GM12878 (cell line): ENCODE results near the gene TBC1D1. TPM values are rescaled to one million over a fixed set of nuclear protein-coding genes. Genes with fewer than 3 reads are reported as not detected.

ENCODE experiments used
- ATAC-seq: fragments of 200-7000 bp; cut with Tn5 transposase; 3 replicates; pipeline ENCODE4 v1.9.1; 2020; ENCODE audit warnings: mild to moderate bottlenecking, moderate library complexity
- BruUV-seq: library from RNA; stranded (reverse); fragments of 400-500 nt; replicated peaks from 2 replicates; lab custom pipeline; 2021; lab: Mats Ljungman, UMichigan
- CTCF ChIA-PET: fragments of 300-600 bp; sonication (Branson Sonifier 250); formaldehyde crosslinking; extraction: SDS; loops from one replicate; lab custom pipeline; 2021; ENCODE audit warnings: inconsistent platforms; lab: Yijun Ruan, JAX
- POLR2A ChIA-PET: fragments of 350-600 bp; formaldehyde crosslinking; extraction: SDS; loops from one replicate; lab custom pipeline; 2021; ENCODE audit warnings: inconsistent platforms; lab: Charles Lee
- RAD21 ChIA-PET: fragments of 300-600 bp; sonication (Branson Sonifier 250); formaldehyde crosslinking; loops from one replicate; lab custom pipeline; 2023; ENCODE audit warnings: antibody characterized with exemption; ENCODE audit not compliant: unreplicated experiment; lab: Charles Lee
- SMC1A ChIA-PET: fragments of 300-600 bp; sonication (Branson Sonifier 250); formaldehyde crosslinking; loops from one replicate; lab custom pipeline; 2023; ENCODE audit not compliant: unreplicated experiment, uncharacterized antibody; lab: Charles Lee
- DNase-seq: peaks from one replicate; pipeline ENCODE4 v3.0.0-alpha.2; 2011; ENCODE audit warnings: low read depth, low spot score
- FAIRE-seq: peaks from 3 replicates; lab custom pipeline; 2011; peaks lifted over from hg19 to GRCh38; lab: Jason Lieb, UNC
- H2AFZ ChIP-seq: 2 replicates; pipeline ENCODE4 v1.6.0; 2011; ENCODE audit warnings: low read depth, low read length, control low read depth; ENCODE audit not compliant: control insufficient read depth
- H3K27ac ChIP-seq: 2 replicates; pipeline ENCODE4 v1.5.1; 2011; ENCODE audit warnings: control low read depth; ENCODE audit not compliant: control insufficient read depth, insufficient read depth
- H3K27me3 ChIP-seq, 2 experiments: replicated peaks in 1 of 2; 2 replicates each; pipeline versions ENCODE4 v1.6.0 to v1.6.1; 2011; ENCODE audit warnings: low read length in 1 of 2; ENCODE audit not compliant: control insufficient read depth in 2 of 2, insufficient read depth in 2 of 2
- H3K36me3 ChIP-seq, 2 experiments: 2 replicates each; pipeline ENCODE4 v1.5.1; 2011; ENCODE audit warnings: low read length in 1 of 2; ENCODE audit not compliant: control insufficient read depth in 2 of 2, insufficient read depth in 2 of 2
- H3K4me1 ChIP-seq: 2 replicates; pipeline ENCODE4 v1.6.1; 2011; ENCODE audit warnings: mild to moderate bottlenecking, low read length, moderate library complexity, mixed read lengths; ENCODE audit not compliant: control insufficient read depth, insufficient read depth
- H3K4me2 ChIP-seq: 2 replicates; pipeline ENCODE4 v1.6.0; 2011; ENCODE audit warnings: control low read depth; ENCODE audit not compliant: control insufficient read depth, insufficient read depth
- H3K4me3 ChIP-seq: fragments of 200-600 bp; sonication (generic); 2 replicates; pipeline ENCODE4 v1.5.1; 2016
- H3K79me2 ChIP-seq: 2 replicates; pipeline ENCODE4 v1.6.0; 2011; ENCODE audit warnings: low read length; ENCODE audit not compliant: control insufficient read depth, insufficient read depth
- H3K9ac ChIP-seq: 2 replicates; pipeline ENCODE4 v1.8.0; 2011; ENCODE audit warnings: low read length, control low read depth, mixed read lengths; ENCODE audit not compliant: control insufficient read depth, insufficient read depth
- H3K9me3 ChIP-seq: replicated peaks from 3 replicates; pipeline ENCODE4 v1.5.1; 2011; ENCODE audit warnings: mild to moderate bottlenecking, low read length; ENCODE audit not compliant: control insufficient read depth, insufficient read depth
- H4K20me1 ChIP-seq: 2 replicates; pipeline ENCODE4 v1.6.0; 2011; ENCODE audit not compliant: control insufficient read depth, insufficient read depth
- BHLHE40 ChIP-seq, 2 experiments: fragments of 450-650 bp in 1 of 2; IDR thresholded peaks; 2 replicates each; pipeline ENCODE4 v1.6.1; 2011 to 2017; ENCODE audit warnings: low read depth in 2 of 2, borderline replicate concordance in 1 of 2, improper control_type of control experiment in 1 of 2, low read length in 1 of 2, mild to moderate bottlenecking in 1 of 2
- BRCA1 ChIP-seq: IDR thresholded peaks from 2 replicates; pipeline ENCODE4 v1.6.1; 2011; ENCODE audit warnings: low read depth, low read length, improper control_type of control experiment
- CBX5 ChIP-seq: sonication (generic); IDR thresholded peaks from 2 replicates; pipeline ENCODE4 v1.6.1; 2016; ENCODE audit warnings: low read depth, moderate library complexity, mild to moderate bottlenecking, inconsistent platforms
- CREM ChIP-seq: IDR thresholded peaks from 2 replicates; pipeline ENCODE4 v1.6.1; 2014; ENCODE audit warnings: antibody characterized with exemption, low read depth
- DPF2 ChIP-seq: fragments of 450-650 bp; IDR thresholded peaks from 2 replicates; pipeline ENCODE4 v1.6.1; 2017; ENCODE audit warnings: mild to moderate bottlenecking
- EED ChIP-seq: sonication (generic); IDR thresholded peaks from 2 replicates; pipeline ENCODE4 v1.6.1; 2016; ENCODE audit warnings: antibody characterized with exemption, low read depth
- FOS ChIP-seq: IDR thresholded peaks from 3 replicates; pipeline ENCODE4 v1.6.1; 2011; ENCODE audit warnings: borderline replicate concordance; ENCODE audit not compliant: insufficient read length; ENCODE audit errors: extremely low read depth
- JUNB ChIP-seq: IDR thresholded peaks from 2 replicates; pipeline ENCODE4 v1.6.1; 2016; ENCODE audit warnings: antibody characterized with exemption, mild to moderate bottlenecking
- NBN ChIP-seq: fragments of 450-650 bp; IDR thresholded peaks from 2 replicates; pipeline ENCODE4 v1.6.1; 2016
- NR2F1 ChIP-seq: fragments of 450-650 bp; conservative IDR thresholded peaks from 2 replicates; pipeline ENCODE4 v1.6.1; 2017; ENCODE audit warnings: mild to moderate bottlenecking
- POU2F2 ChIP-seq: IDR thresholded peaks from 3 replicates; pipeline ENCODE4 v1.6.1; 2011; ENCODE audit warnings: low read depth, mild to moderate bottlenecking, low read length, borderline replicate concordance
- SMARCA5 ChIP-seq: fragments of 450-650 bp; IDR thresholded peaks from 2 replicates; pipeline ENCODE4 v1.6.1; 2017; ENCODE audit warnings: mild to moderate bottlenecking
- SMC3 ChIP-seq: IDR thresholded peaks from 2 replicates; pipeline ENCODE4 v1.6.1; 2011; ENCODE audit warnings: low read length, improper control_type of control experiment, borderline replicate concordance
- ZNF207 ChIP-seq: fragments of 450-650 bp; IDR thresholded peaks from 2 replicates; pipeline ENCODE4 v1.6.1; 2014; ENCODE audit warnings: antibody characterized with exemption, mild to moderate bottlenecking, borderline replicate concordance
- ZNF384 ChIP-seq: IDR thresholded peaks from 2 replicates; pipeline ENCODE4 v1.6.1; 2012; ENCODE audit warnings: low read depth, mild to moderate bottlenecking, low read length, improper control_type of control experiment, borderline replicate concordance
- WGBS: methylation state at CpG from one replicate; pipeline ENCODE4 v1.1.6; 2016; ENCODE audit warnings: low lambda C conversion rate; ENCODE audit not compliant: insufficient replicate concordance, insufficient coverage; ENCODE audit errors: missing lambda C conversion rate; 5-methylcytosine and 5-hydroxymethylcytosine counted together
- in situ Hi-C: fragments of 300-500 bp; cut with MboI; formaldehyde crosslinking; loops from 9 replicates; pipeline ENCODE4 v1.14.3; 2018; ENCODE audit warnings: mixed read lengths
- intact Hi-C: fragments of 100-400 bp; cut with micrococcal nuclease; formaldehyde crosslinking; loops from one replicate; pipeline ENCODE4 v1.14.2; 2022; ENCODE audit not compliant: unreplicated experiment
- polyA plus RNA-seq, 11 experiments: library from polyadenylated mRNA; depleted of rRNA in 4 of 11; unstranded in 6 of 11; stranded (reverse) in 5 of 11; fragments of >200 nt; fragmentation: Nextera tagmentation in 4 of 11; fragmentation: Illumina TruSeq in 1 of 11; extraction: Ambion mirVana in 4 of 11; extraction: Trizol in 1 of 11; gene quantifications; 1 replicate in 1 of 11; 2 replicates in 10 of 11; pipeline versions ENCODE4 v1.2.1 to v1.2.3, GENCODE V29; 2011 to 2016; ENCODE audit warnings: inconsistent platforms in 2 of 11, missing spikeins in 2 of 11, low read depth in 1 of 11
- total RNA-seq, 4 experiments: library from RNA; depleted of rRNA in 3 of 4; stranded (reverse); fragments of >200 nt in 3 of 4; fragmentation: Illumina TruSeq in 1 of 4; extraction: Trizol in 1 of 4; gene quantifications; 2 replicates each; pipeline versions ENCODE4 v1.2.1 to v1.2.3, GENCODE V29; 2013 to 2021
- TF ChIP-seq, protein P1 (sequence below): fragments of 450-650 bp; conservative IDR thresholded peaks from 2 replicates; pipeline ENCODE4 v1.6.1; 2017; ENCODE audit warnings: mild to moderate bottlenecking, moderate library complexity
- TF ChIP-seq, protein P2 (sequence below): IDR thresholded peaks from 2 replicates; pipeline ENCODE4 v1.6.1; 2012; ENCODE audit warnings: low read depth, low read length, improper control_type of control experiment
- TF ChIP-seq, protein P3 (sequence below): fragments of 450-650 bp; IDR thresholded peaks from 2 replicates; pipeline ENCODE4 v1.6.1; 2016; ENCODE audit warnings: mild to moderate bottlenecking, moderate library complexity, borderline replicate concordance

The TBC1D1 gene
- total and polyA plus RNA-seq, 10 of the 15 experiments (the other 5 are each of a cell fraction or from before 2014, with no cell fraction given), result 5.3 to 102 (median 57.8) TPM

DNA sequence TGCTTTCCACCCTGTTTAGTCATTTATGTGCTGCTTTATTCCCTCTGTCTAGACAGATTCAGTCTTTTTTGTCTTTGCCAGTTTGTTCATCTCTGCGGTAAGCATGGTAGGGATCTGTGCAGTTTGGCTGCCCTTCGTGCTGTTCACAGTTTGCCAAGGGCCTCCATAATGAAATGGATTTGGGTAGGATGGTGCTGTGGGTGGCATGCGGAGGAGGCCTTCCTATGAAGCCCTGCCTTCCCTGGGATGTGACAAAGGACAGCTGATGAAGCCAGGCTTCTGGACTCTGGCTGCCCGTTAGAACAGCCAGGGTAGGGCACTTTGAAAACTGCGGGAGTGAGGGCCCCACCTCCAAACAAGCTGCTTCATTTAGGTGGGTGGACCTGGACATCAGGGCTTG, 116.8 kb downstream of the TBC1D1 start (continued):
- TF ChIP-seq NR2F1, result no peak
- no peak for TF ChIP-seq SMC3
- TF ChIP-seq DPF2, result no peak

DNA sequence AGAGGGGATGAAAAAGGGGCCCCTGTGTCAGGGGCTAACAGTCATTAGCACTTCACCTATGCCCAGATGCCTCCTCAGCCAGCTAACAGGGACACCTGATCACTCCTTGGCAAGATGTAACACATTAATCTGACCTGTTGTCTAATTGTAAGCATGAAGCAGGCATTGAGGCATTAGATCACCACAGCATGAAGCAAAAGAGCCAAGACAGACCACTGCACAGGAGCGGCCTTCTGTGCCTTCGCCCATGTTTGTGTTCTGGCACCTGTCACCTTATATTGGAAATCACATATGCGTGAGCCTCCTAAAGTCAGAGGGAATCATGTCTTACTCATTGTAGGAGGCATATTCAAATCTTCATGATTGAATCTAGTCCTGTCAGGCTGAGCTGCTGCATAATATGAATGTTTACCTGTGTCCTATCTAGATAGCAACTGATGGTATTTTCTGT, 117.7 kb downstream of the TBC1D1 start:
- ATAC-seq, result no peak; the same call in 2 of the 3 replicates
- Histone ChIP-seq H3K9ac (no peak overlapping the region), H3K4me2 (no peak overlapping the region), H3K79me2 (no peaks in the 10 kb centered on the region; the same call in none of the 2 replicates), H3K36me3 (0 out of 4 replicates have a peak, but pooled peaks cover 0 to 3% of the 10 kb centered on the region in 2 experiments), H3K9me3 (no peaks in the 10 kb centered on the region), H3K27me3 (no peaks in the 10 kb centered on the region), H4K20me1 (no peaks in the 10 kb centered on the region), H3K4me1 (no peaks in the 10 kb centered on the region; the same call in 1 of the 2 replicates), H3K4me3 (no peak overlapping the region), H3K27ac (no peak overlapping the region), H2AFZ (no peak overlapping the region)
- SMC1A ChIA-PET, result interaction anchor here (0.6 to 1.2 kb wide), 3 partner anchors 22 to 295 kb away, joined by 3 to 4 read pairs (median 4); no protein-coding TSS in a partner anchor
- in situ Hi-C loops, result no loop called here
- BruUV-seq, result no TSS peak
- POLR2A ChIA-PET, result interaction anchor here (1.1 kb wide), 1 partner anchor 18 kb away, joined by 4 read pairs; no protein-coding TSS in a partner anchor
- 74% methylated on average over 3 of the region's 3 CpGs for whole genome bisulfite sequencing
- CTCF ChIA-PET, result interaction anchor here (1.2 kb wide), 1 partner anchor 204 kb away, joined by 3 read pairs; no protein-coding TSS in a partner anchor
- RAD21 ChIA-PET, result no interaction called here
- no peak for FAIRE-seq
- intact Hi-C loops, result no loop called here
- DNase-seq, result no peak
- TF ChIP-seq, protein P1, sequence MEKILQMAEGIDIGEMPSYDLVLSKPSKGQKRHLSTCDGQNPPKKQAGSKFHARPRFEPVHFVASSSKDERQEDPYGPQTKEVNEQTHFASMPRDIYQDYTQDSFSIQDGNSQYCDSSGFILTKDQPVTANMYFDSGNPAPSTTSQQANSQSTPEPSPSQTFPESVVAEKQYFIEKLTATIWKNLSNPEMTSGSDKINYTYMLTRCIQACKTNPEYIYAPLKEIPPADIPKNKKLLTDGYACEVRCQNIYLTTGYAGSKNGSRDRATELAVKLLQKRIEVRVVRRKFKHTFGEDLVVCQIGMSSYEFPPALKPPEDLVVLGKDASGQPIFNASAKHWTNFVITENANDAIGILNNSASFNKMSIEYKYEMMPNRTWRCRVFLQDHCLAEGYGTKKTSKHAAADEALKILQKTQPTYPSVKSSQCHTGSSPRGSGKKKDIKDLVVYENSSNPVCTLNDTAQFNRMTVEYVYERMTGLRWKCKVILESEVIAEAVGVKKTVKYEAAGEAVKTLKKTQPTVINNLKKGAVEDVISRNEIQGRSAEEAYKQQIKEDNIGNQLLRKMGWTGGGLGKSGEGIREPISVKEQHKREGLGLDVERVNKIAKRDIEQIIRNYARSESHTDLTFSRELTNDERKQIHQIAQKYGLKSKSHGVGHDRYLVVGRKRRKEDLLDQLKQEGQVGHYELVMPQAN, result no peak
- TF ChIP-seq CREM (no peak), EED (no peak), SMC3 (no peak), POU2F2 (no peak), BRCA1 (no peak), ZNF207 (no peak), SMARCA5 (no peak), ZNF384 (no peak), NBN (no peak), BHLHE40 (IDR thresholded peaks at IDR 0.05; ENCODE audit: borderline replicate concordance in 1 of 2, low read depth in 2 of 2, low read length in 1 of 2) (no peak), JUNB (no peak), CBX5 (no peak), FOS (no peak)
- TF ChIP-seq, protein P2, sequence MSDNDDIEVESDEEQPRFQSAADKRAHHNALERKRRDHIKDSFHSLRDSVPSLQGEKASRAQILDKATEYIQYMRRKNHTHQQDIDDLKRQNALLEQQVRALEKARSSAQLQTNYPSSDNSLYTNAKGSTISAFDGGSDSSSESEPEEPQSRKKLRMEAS, result no peak
- TF ChIP-seq, protein P3, sequence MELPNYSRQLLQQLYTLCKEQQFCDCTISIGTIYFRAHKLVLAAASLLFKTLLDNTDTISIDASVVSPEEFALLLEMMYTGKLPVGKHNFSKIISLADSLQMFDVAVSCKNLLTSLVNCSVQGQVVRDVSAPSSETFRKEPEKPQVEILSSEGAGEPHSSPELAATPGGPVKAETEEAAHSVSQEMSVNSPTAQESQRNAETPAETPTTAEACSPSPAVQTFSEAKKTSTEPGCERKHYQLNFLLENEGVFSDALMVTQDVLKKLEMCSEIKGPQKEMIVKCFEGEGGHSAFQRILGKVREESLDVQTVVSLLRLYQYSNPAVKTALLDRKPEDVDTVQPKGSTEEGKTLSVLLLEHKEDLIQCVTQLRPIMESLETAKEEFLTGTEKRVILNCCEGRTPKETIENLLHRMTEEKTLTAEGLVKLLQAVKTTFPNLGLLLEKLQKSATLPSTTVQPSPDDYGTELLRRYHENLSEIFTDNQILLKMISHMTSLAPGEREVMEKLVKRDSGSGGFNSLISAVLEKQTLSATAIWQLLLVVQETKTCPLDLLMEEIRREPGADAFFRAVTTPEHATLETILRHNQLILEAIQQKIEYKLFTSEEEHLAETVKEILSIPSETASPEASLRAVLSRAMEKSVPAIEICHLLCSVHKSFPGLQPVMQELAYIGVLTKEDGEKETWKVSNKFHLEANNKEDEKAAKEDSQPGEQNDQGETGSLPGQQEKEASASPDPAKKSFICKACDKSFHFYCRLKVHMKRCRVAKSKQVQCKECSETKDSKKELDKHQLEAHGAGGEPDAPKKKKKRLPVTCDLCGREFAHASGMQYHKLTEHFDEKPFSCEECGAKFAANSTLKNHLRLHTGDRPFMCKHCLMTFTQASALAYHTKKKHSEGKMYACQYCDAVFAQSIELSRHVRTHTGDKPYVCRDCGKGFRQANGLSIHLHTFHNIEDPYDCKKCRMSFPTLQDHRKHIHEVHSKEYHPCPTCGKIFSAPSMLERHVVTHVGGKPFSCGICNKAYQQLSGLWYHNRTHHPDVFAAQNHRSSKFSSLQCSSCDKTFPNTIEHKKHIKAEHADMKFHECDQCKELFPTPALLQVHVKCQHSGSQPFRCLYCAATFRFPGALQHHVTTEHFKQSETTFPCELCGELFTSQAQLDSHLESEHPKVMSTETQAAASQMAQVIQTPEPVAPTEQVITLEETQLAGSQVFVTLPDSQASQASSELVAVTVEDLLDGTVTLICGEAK, result no peak
